ENCODE data around the gene IFT172. TPM values are rescaled to one million over a fixed set of nuclear protein-coding genes. Genes with fewer than 3 reads are reported as not detected.
"Not testable (repeated sequence)": the region's sequence is repeated elsewhere in the genome, so short reads cannot be mapped to it uniquely, and the experiment has no call there.

IFT172 gene
- total RNA-seq, 4 donors from 2014 or later = 12.1 to 29.7 (median 25.0) TPM

GRCh38 chr2:27431395-27431794, 58.1 kb downstream of the IFT172 start:
- Histone ChIP-seq H3K27ac (replicated peaks in 1 of 4) (peak overlapping the region in 1 of 4 donors; percentile 99), H3K4me1 (peaks cover 35 to 51% (median 46%) of the 10 kb centered on the region in 4 donors), H3K36me3 (peaks cover 29 to 39% (median 35%) of the 10 kb centered on the region in 4 donors), H3K4me3 (no peak overlapping the region), H3K27me3 (no peaks in the 10 kb centered on the region), H3K9me3 (no peaks in the 10 kb centered on the region)
- intact Hi-C loops (cut with DNase I) = no loop called here
- no peak for TF ChIP-seq POLR2AphosphoS5 (IDR thresholded peaks at IDR 0.05)
- TF ChIP-seq CTCF (IDR thresholded peaks at IDR 0.05) = no peak
- TF ChIP-seq EP300 (IDR thresholded peaks at IDR 0.05) = no peak
- no peak for TF ChIP-seq POLR2A (IDR thresholded peaks at IDR 0.05; ENCODE audit: low read depth)
- DNase-seq (ENCODE audit: extremely low spot score) = no peak

- no peaks in the 10 kb centered on the region for H3K27me3 ChIP-seq
- peak overlapping the region; percentile 99 to 100 (median 99) for H3K27ac ChIP-seq (replicated peaks in 1 of 4)
- intact Hi-C loops (cut with DNase I) = loop anchor here (2.0 to 5.0 kb wide), 2 partner anchors 20 to 58 kb away; partner anchors contain the start of genes IFT172 and PPM1G
- H3K36me3 ChIP-seq = peaks cover 6 to 16% (median 12%) of the 10 kb centered on the region in 4 donors
- TF ChIP-seq POLR2A (IDR thresholded peaks at IDR 0.05; ENCODE audit: low read depth) (no peak), POLR2AphosphoS5 (IDR thresholded peaks at IDR 0.05) (peak in 1 of 2 donors; percentile 10), EP300 (IDR thresholded peaks at IDR 0.05) (no peak), CTCF (IDR thresholded peaks at IDR 0.05) (no peak)
- 0% methylated on average over 10 of the region's 51 CpGs for WGBS
- H3K4me3 ChIP-seq = peak overlapping the region; percentile 97 to 100 (median 98)
- H3K9me3 ChIP-seq = no peaks in the 10 kb centered on the region
- H3K4me1 ChIP-seq = peaks cover 35 to 51% (median 46%) of the 10 kb centered on the region in 4 donors
- DNase-seq (ENCODE audit: extremely low spot score) = peak; percentile 93
Measured at GRCh38 chr2:27428978-27429541, 60.5 kb downstream of the IFT172 start.

GRCh38 chr2:27428213-27428977, 61.1 kb downstream of the IFT172 start, which contains the start of gene NRBP1:
TSS of gene NRBP1 (plus strand) at chr2:27428631. CDS start at chr2:27433274, 4,643 bp downstream.
- Histone ChIP-seq H3K4me3 (peak within 1 kb of the TSS; percentile 97 to 100 (median 98)), H3K27ac (replicated peaks in 1 of 4) (peak within 1 kb of the TSS; percentile 99 to 100 (median 99)), H3K4me1 (peaks cover 35 to 51% (median 46%) of the 10 kb centered on the region in 4 donors), H3K27me3 (no peaks in the 10 kb centered on the region), H3K36me3 (peaks cover 0 to 9% (median 5%) of the 10 kb centered on the region in 4 donors), H3K9me3 (no peaks in the 10 kb centered on the region)
- DNase-seq (ENCODE audit: extremely low spot score) = peak; percentile 98
- TF ChIP-seq EP300 (IDR thresholded peaks at IDR 0.05) = no peak
- TF ChIP-seq POLR2AphosphoS5 (IDR thresholded peaks at IDR 0.05) = peak; percentile 94 to 96
- TF ChIP-seq CTCF (IDR thresholded peaks at IDR 0.05) = no peak
- peak; percentile 94 for TF ChIP-seq POLR2A (IDR thresholded peaks at IDR 0.05; ENCODE audit: low read depth)
- 0% methylated on average over 11 of the region's 75 CpGs for WGBS
- intact Hi-C loops (cut with DNase I) = loop anchor here (2.0 to 5.0 kb wide), 2 partner anchors 20 to 59 kb away; partner anchors contain the start of genes IFT172 and PPM1G

- 12% methylated on average over 7 of the region's 7 CpGs for WGBS
Measured at GRCh38 chr2:27427863-27428212, 61.7 kb downstream of the IFT172 start.

GRCh38 chr2:27425039-27425438, 64.5 kb downstream of the IFT172 start:
- not testable (repeated sequence) for H3K27me3 ChIP-seq; DNase-seq (ENCODE audit: extremely low spot score); H3K36me3 ChIP-seq; H3K27ac ChIP-seq (replicated peaks in 1 of 4); H3K9me3 ChIP-seq; H3K4me3 ChIP-seq
- intact Hi-C loops (cut with DNase I) = loop anchor here (5.0 kb wide), 1 partner anchor 62 kb away; the partner anchor contains the start of gene IFT172
- H3K4me1 ChIP-seq = peaks cover 11 to 18% (median 13%) of the 10 kb centered on the region in 4 donors
- WGBS = 96% methylated on average over 10 of the region's 10 CpGs

More at GRCh38 chr2:27427863-27428212, 61.7 kb downstream of the IFT172 start:
- Histone ChIP-seq H3K27ac (replicated peaks in 1 of 4) (peak overlapping the region; percentile 99 to 100 (median 99)), H3K27me3 (no peaks in the 10 kb centered on the region), H3K4me3 (peak overlapping the region; percentile 97 to 100 (median 98)), H3K4me1 (peaks cover 35 to 46% (median 41%) of the 10 kb centered on the region in 4 donors), H3K9me3 (no peaks in the 10 kb centered on the region), H3K36me3 (peaks cover 0 to 4% (median under 1%) of the 10 kb centered on the region in 4 donors)
- TF ChIP-seq POLR2A (IDR thresholded peaks at IDR 0.05; ENCODE audit: low read depth) (no peak), POLR2AphosphoS5 (IDR thresholded peaks at IDR 0.05) (no peak), EP300 (IDR thresholded peaks at IDR 0.05) (no peak), CTCF (IDR thresholded peaks at IDR 0.05) (no peak)
- DNase-seq (ENCODE audit: extremely low spot score) = no peak
- intact Hi-C loops (cut with DNase I) = loop anchor here (2.0 to 5.0 kb wide), 2 partner anchors 19 to 59 kb away; partner anchors contain the start of genes IFT172 and PPM1G

All from esophagus muscularis mucosa (tissue), 4 donors.